ENCODE results near the gene JPH4.
A peak's percentile ranks its signal among the peaks of the same experiment; 100 is the strongest.

The JPH4 gene

DNA sequence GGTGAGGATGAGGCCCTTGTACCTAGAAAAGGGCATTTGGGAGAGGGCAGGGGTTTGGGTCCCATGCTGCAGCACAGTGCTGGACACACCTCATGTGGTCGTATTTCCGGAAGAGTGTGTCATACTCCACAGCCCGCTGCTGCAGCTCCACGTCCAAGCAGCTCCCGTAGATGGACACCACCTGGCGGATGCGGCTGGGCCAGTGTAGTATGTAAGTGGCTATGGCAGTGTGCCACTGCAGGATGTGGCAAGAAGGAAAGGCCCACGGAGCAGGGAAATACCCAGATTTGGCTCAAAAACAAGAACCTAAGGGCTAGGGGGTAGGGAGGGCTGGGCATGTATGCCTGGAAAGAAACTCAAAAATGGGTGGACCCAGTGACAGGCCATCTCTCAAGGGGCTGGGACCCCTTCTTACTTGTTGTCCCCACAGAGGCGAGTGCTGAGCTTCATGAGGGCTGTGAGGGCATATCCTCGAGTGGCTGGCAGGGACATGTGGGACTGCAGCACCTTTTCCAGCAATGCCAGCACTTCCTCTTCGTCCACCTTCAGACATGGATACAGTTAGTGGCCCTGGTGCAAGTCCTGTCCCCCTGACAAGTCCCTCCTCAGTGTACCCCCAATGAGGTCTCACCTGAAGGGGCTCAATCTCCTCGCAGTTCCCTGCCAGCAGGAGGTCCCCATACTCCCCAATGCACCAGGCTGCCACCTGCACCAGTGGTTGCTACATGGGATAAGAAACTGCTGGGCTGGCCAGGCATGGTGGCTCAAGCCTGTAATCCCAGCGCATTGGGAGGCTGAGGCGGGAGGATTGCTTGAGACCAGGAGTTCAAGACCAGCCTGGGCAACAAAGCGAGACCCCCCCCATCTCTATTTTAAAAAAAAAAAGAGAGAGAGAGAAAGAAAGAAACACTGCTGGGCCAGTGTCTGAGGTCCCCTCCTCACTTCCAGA, 16.4 kb downstream of the JPH4 start:
- DNase-seq: no peak

DNA sequence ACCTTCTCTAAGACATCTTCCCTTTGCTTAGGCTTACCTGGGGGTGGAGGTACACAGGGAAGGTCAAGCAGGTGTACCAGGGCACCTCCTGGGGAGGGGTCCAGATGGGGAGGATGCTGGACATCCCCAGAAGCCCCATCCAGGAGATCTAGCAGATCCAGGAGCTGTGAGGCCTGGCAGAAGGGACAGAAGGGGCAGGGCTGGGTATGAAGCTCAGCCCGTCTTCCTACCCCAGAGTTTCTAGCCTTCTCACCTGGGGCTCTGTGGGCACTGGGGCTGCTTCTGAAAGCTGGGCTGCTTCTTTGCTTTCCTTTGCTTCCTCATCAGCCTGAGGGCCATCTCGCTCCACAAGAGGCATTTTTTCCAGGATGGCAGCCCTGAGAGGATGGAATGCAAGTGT, 17.3 kb downstream of the JPH4 start:
- DNase-seq: no peak

GRCh38 chr14:23559926-23560520, 18.6 kb downstream of the JPH4 start:
- DNase-seq: peak; percentile 43

- DNase-seq: peak; percentile 74
These were observed 19.3 kb downstream of the JPH4 start for GRCh38 chr14:23559010-23559925.

DNA sequence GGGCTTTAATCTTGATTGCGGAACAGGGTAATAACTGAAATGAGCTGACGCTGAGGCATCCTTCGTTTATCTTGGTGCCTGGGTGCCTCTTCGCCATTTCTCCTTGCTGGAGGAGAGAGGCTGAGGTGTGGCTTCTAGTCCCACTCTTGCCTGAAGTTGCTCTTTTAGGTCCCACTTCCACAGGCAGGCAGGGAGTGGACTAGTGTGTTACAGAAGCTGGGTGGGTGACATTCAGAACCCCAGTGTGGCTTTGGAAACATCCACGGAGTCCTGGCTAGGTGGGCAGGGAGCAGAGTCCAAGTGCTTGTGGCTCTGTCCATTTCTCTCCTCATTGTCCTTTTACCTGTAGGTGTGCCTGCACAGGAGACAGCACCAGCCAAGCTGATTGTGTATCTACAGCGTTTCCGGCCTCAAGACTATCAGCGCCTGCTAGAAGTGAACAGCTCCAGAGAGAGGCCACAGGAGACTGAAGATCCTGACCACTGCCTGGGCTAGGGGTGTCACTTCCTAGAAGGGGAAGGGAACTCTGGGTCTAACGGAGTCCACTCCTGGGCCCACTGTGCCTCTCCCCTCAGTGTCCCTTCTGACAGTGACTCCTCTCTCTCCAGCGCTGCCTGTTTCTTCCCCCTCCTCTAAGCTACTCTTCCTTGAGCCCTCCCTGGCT, 20.1 kb downstream of the JPH4 start:
- DNase-seq: no peak

GRCh38 chr14:23557946-23558345, 20.6 kb downstream of the JPH4 start:
- no peak for DNase-seq

- DNase-seq: no peak
These were observed 21.1 kb downstream of the JPH4 start for GRCh38 chr14:23557521-23557920.

DNA sequence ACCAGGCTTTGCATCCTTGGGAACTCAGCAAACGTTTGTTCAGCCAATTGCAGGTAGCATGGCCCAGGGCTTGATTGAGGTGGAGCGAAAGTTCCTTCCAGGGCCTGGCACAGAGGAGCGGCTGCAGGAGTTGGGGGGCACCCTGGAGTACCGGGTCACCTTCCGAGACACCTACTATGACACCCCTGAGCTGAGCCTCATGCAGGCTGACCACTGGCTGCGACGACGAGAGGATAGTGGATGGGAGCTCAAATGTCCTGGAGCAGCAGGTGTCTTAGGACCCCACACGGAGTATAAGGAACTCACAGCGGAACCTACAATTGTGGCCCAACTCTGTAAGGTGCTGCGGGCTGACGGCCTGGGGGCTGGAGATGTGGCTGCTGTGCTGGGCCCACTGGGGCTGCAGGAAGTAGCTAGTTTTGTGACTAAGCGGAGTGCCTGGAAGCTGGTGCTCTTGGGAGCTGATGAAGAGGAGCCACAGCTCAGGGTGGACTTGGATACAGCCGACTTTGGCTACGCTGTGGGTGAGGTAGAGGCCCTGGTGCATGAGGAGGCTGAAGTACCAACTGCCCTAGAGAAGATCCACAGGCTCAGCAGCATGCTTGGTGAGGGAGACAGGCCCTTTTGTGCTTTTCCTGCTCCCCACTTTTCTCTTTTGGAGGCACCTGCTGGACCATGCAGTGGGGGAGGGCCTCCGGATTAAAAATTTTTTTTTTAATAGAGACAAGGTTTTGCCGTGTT, 21.7 kb downstream of the JPH4 start:
- no peak for DNase-seq

GRCh38 chr14:23555882-23556699, 22.5 kb downstream of the JPH4 start, which contains the start of gene THTPA:
TSS of gene THTPA (plus strand) at chr14:23556271. CDS start at chr14:23556758, 487 bp downstream.
- DNase-seq: peak; percentile 89

DNA sequence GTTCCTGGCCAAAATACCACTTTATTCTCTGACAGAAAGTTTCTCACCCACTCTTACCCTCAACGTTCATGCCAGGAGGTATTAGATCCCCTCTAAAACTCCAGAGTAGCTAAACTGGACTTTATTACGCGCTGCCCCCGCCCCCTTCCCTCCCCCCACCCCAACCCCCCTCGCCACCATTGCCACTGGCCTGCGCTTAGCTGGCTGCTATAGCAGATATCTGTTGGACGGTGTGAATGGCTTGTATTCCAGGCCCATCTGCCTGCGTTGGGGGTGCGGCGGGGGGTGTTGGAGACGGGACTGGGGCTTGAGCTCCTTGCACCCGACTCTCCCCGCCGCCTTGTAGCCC, 23.1 kb downstream of the JPH4 start:
- no peak for DNase-seq

GRCh38 chr14:23551266-23552028, 27.1 kb downstream of the JPH4 start, which contains the start of gene ZFHX2:
TSS of gene ZFHX2 (minus strand) at chr14:23551765. CDS start at chr14:23535325, 16,440 bp downstream.
- DNase-seq: peak; percentile 60

DNA sequence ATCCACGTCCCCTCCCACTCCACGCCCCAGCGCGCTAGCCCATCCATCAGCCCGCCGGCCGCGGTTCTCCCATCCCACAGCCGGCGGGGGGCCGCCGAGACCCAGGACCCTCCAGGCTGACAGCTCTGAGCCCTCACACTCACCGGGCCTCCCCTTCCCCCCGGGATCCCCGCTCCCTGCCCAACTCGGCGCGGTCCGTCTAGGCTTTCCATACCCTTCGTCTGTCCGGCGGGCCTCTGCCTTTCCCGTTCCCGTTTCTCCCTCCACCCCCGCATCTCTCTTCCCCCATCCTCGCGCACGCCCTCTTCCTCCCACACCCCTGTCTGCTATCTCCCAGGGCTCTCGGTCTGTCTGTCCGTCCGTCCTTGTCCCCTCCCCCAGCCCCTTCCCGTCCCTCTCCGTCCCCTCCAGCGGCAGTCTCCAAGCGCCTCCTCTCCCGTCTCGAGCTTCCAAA, 27.8 kb downstream of the JPH4 start:
- DNase-seq: no peak

DNA sequence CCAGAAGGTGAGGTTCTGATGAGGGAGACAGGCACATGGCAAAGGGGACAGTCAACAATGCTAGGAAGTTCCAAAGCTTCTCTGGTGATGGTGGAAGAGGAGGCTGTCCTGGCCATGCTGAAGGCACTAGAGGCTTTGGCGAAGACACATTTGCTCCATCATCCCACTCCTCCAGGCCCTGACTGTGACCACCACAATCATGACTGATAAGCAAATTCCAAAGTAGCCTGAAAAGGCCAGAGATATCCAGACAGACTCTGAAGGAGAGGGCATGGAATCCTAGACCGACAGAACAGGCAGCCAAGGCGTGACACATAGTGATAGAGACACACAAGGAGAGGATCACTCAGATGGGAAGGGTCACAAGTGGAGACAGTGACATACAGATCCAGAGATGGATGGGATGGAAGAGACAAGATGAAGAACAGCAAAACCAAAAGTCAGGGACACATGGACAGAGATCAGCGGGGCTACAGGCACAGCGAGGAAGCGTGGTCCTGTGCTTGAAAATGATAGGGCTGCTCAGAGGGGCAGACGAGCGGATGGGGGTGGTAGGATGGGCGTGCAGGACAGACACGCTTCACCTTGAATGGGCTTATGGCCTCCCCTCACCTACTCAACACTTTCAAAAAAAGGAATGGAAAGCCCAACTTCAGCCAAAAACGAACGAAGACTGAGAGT, 28.3 kb downstream of the JPH4 start:
- no peak for DNase-seq

- DNase-seq: peak; percentile 45
These were observed 30.0 kb downstream of the JPH4 start for GRCh38 chr14:23548351-23549318.

DNA sequence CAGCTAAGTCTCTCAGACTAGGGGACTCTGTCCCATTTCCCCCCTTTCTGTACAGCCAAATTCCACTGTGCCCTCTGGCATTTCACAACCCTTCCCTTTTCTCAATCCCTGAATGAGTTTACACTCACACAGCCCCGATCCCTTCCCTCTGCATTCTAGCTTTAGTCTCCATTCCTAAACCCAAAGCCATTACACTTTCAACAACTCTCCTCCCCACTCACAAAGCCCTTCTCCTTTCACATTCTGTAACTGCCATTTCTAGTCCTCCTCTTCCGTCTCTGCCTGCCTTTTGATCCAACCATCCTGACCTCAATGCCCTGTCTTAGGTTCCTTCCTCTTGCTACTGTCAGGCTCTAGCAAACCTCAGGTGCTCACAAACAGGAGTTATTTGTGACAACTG, 30.7 kb downstream of the JPH4 start:
- no peak for DNase-seq

GRCh38 chr14:23546450-23547035, 32.0 kb downstream of the JPH4 start:
- DNase-seq: no peak

- DNase-seq: no peak
These were observed 32.7 kb downstream of the JPH4 start for GRCh38 chr14:23545740-23546365.

Measured in suppressor macrophage treated with lipopolysaccharide for 4 hours (primary cell).